Peyer's patch (tissue), 4 donors: Measurements from ENCODE around the gene GLCCI1. TPM values are rescaled to one million over a fixed set of nuclear protein-coding genes. Genes with fewer than 3 reads are reported as not detected.

Experiments
- DNase-seq, 3 donors: peaks; one replicate each; pipeline ENCODE4 v3.0.0-alpha.2; 2017 to 2019
- H3K27ac ChIP-seq, 4 donors: fragments of 200-600 bp; sonication (generic); one replicate each; pipeline ENCODE4 v1.5.1; 2016 to 2019
- H3K27me3 ChIP-seq, 2 donors: fragments of 200-600 bp; sonication (generic); one replicate each; pipeline ENCODE4 v1.5.1; 2019
- H3K36me3 ChIP-seq, 3 donors: fragments of 200-600 bp; sonication (generic); one replicate each; pipeline ENCODE4 v1.5.1; 2016 to 2019
- H3K4me1 ChIP-seq, 4 donors: fragments of 200-600 bp; sonication (generic); one replicate each; pipeline ENCODE4 v1.5.1; 2016 to 2019
- H3K4me3 ChIP-seq, 4 donors: fragments of 200-600 bp; sonication (generic); 1 replicate in 3 of 4; 2 replicates in 1 of 4; pipeline ENCODE4 v1.5.1; 2016 to 2019; ENCODE audit warnings: mild to moderate bottlenecking in 1 of 4
- H3K9me3 ChIP-seq, 4 donors: fragments of 200-600 bp; sonication (generic); one replicate each; pipeline ENCODE4 v1.5.1; 2016 to 2019; ENCODE audit warnings: mild to moderate bottlenecking in 1 of 4
- CTCF ChIP-seq, 6 experiments: fragments of 450-650 bp in 4 of 6; fragments of 200-600 bp in 2 of 6; sonication (generic) in 1 of 6; IDR thresholded peaks; one replicate each; pipeline ENCODE4 v1.5.1; 2017 to 2019; ENCODE audit warnings: antibody characterized with exemption in 6 of 6, mild to moderate bottlenecking in 3 of 6, moderate library complexity in 1 of 6
- POLR2A ChIP-seq, 2 donors: fragments of 450-650 bp; IDR thresholded peaks; one replicate each; pipeline ENCODE4 v1.5.1; 2017; ENCODE audit warnings: antibody characterized with exemption in 2 of 2, mild to moderate bottlenecking in 2 of 2, moderate library complexity in 2 of 2
- total RNA-seq, 4 donors: library from RNA; depleted of rRNA; stranded (reverse); fragments of >200 nt; gene quantifications; one replicate each; pipeline ENCODE4 v1.1.0, GENCODE V29; 2016

Gene GLCCI1
- total RNA-seq, 4 donors from 2014 or later, result 5.1 to 33.8 (median 7.9) TPM

DNA sequence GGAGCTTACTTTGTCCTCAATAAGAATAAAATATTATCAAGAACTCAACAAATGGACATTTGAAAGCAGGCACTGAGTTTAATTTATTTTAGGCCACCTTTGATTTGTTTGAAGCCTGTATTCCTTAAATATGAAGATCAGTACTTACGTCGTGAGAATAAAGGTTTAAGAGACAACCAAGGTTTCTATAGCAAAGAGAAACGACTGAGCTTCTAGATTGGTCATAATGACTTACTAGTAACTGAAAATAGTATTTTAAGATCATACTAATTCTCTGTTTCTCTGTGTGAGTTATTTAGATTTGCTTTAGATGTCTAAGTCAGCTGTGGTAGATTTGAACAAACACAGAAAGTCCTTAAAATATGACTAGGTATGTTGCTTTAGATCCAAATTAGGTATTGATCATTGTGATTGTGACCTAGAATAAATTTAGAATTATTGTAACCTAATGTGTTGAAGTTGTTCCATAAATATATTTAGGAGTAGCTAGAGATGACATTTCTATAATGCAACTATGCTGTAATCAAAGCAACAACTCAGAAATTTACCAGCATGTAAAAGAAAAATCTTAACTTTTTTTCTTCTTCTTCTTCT lies 2.4 kb upstream of the GLCCI1 start:
- Histone ChIP-seq H3K36me3 (no peaks in the 10 kb centered on the region), H3K9me3 (no peaks in the 10 kb centered on the region), H3K27ac (no peak overlapping the region), H3K27me3 (no peaks in the 10 kb centered on the region), H3K4me3 (no peak overlapping the region), H3K4me1 (peaks cover 0 to 7% (median 0%) of the 10 kb centered on the region in 4 donors)
- TF ChIP-seq POLR2A (IDR thresholded peaks at IDR 0.05) (no peak), CTCF (IDR thresholded peaks at IDR 0.05) (no peak)
- no peak for DNase-seq

- H3K27me3 ChIP-seq, result no peaks in the 10 kb centered on the region
- DNase-seq, result no peak
These were observed 581 bp upstream of the GLCCI1 start for GRCh38 chr7:7967886-7968543.

DNA sequence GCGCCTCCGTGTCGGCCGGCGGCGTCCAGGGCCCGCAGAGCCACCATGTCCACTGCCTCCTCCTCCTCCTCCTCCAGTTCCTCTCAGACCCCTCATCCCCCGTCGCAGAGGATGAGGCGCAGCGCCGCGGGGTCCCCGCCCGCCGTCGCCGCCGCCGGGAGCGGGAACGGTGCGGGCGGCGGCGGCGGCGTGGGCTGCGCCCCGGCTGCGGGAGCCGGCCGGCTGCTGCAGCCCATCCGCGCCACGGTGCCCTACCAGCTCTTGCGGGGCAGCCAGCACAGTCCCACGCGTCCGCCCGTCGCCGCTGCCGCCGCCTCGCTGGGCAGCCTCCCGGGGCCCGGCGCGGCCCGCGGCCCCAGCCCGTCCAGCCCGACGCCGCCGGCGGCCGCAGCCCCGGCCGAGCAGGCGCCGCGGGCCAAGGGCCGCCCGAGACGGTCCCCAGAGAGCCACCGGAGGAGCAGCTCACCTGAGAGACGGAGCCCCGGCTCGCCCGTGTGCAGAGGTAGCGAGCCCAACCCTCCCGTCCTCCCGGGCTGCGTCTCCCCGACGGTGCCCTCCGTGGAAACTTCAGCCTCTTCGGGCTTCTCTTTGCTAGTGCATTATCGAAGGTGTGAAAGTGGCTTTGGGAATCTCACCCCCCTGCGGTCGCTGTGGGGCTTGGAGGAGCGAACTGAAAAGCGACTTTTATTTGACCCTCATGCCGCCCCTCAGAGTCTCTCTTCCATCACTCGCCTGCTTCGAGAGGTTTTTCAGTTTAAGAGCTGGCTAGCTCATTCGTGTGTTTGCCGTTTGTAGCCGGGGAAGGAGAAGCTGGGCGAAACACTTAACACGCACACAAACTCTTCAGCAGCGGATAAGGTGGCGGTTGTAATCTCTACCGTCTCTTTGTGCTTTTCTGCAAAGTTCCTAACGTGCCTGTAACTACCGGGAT lies 975 bp downstream of the GLCCI1 start:
- no peak for TF ChIP-seq POLR2A (IDR thresholded peaks at IDR 0.05)
- peak in 3 of 6 experiments; percentile 12 to 15 (median 13) for TF ChIP-seq CTCF (IDR thresholded peaks at IDR 0.05)

More at GRCh38 chr7:7967886-7968543, 581 bp upstream of the GLCCI1 start:
- Histone ChIP-seq H3K4me3 (peak overlapping the region; percentile 70 to 100 (median 96)), H3K4me1 (peaks cover 0 to 12% (median 0%) of the 10 kb centered on the region in 4 donors), H3K36me3 (no peaks in the 10 kb centered on the region), H3K27ac (peak overlapping the region; percentile 89 to 100 (median 97)), H3K9me3 (no peaks in the 10 kb centered on the region)
- peak in 3 of 6 experiments; percentile 1 to 10 (median 2) for TF ChIP-seq CTCF (IDR thresholded peaks at IDR 0.05)
- TF ChIP-seq POLR2A (IDR thresholded peaks at IDR 0.05), result no peak

GRCh38 chr7:7970237-7970530 lies 1.6 kb downstream of the GLCCI1 start:
- Histone ChIP-seq H3K4me3 (peak overlapping the region; percentile 70 to 100 (median 96)), H3K36me3 (no peaks in the 10 kb centered on the region), H3K27me3 (no peaks in the 10 kb centered on the region), H3K4me1 (peaks cover 0 to 12% (median 0%) of the 10 kb centered on the region in 4 donors), H3K27ac (peak overlapping the region; percentile 89 to 100 (median 97)), H3K9me3 (no peaks in the 10 kb centered on the region)
- no peak for TF ChIP-seq POLR2A (IDR thresholded peaks at IDR 0.05)
- DNase-seq, result no peak

More for the DNA sequence above, 975 bp downstream of the GLCCI1 start:
- peak; percentile 59 to 71 (median 62) for DNase-seq
- Histone ChIP-seq H3K4me1 (peaks cover 0 to 12% (median 0%) of the 10 kb centered on the region in 4 donors), H3K4me3 (peak overlapping the region; percentile 70 to 100 (median 96)), H3K9me3 (no peaks in the 10 kb centered on the region), H3K36me3 (no peaks in the 10 kb centered on the region), H3K27me3 (no peaks in the 10 kb centered on the region), H3K27ac (peak overlapping the region; percentile 89 to 100 (median 97))

DNA sequence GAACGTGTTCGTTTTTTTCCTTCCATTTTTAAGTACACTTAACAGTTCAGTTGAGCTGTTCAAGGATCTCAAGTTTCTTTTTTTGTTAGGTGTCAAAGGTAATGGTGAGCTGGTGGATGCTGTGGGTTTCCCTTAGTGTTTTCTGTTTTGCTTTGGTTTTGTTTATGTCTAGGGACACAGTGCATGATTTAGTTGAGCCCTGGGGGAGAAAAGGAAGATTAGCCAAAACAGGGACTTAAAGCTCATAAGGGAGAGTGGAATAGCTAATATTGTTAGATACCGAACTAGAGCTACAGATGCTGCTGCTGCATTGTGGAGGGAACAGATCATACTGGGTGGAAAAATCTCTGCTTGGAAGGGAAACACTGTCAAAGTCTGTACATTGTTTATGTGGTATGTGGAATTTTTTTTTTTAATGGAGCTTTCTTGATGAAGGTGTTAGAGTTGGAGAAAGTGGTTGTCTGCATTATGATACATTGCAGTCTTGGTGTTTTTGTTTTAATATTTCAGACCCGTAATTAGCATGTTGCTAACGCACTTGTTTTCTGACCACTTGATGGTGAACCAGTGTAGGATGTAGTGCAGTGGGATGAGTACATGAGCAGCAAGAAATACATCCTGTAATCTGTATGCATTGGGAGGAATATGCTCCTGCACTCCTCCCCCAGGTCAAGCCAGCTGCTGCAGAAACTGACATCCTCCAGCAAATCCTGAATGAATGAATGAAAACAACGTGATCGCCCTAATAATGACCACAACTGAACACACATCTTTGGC lies 2.1 kb downstream of the GLCCI1 start:
- peaks cover 0 to 12% (median 0%) of the 10 kb centered on the region in 4 donors for H3K4me1 ChIP-seq
- TF ChIP-seq POLR2A (IDR thresholded peaks at IDR 0.05) (no peak), CTCF (IDR thresholded peaks at IDR 0.05) (no peak)
- no peak for DNase-seq
- peak overlapping the region; percentile 70 to 100 (median 96) for H3K4me3 ChIP-seq
- peak overlapping the region in 3 of 4 donors; percentile 95 to 100 (median 99) for H3K27ac ChIP-seq
- no peaks in the 10 kb centered on the region for H3K9me3 ChIP-seq
- no peaks in the 10 kb centered on the region for H3K27me3 ChIP-seq
- H3K36me3 ChIP-seq, result no peaks in the 10 kb centered on the region
